NB4 (cell line): ENCODE measurements around the gene TNS2.

Experiments
- DNase-seq: peaks from one replicate; pipeline ENCODE4 v3.0.0; 2010; ENCODE audit warnings: low read depth
- H3K4me3 ChIP-seq: one replicate; pipeline ENCODE4 v1.5.1; 2011; ENCODE audit warnings: mild to moderate bottlenecking, low read depth, low read length, moderate library complexity
- MAX ChIP-seq: IDR thresholded peaks from 2 replicates; pipeline ENCODE4 v1.6.1; 2011; ENCODE audit warnings: low read depth, low read length
- MYC ChIP-seq: IDR thresholded peaks from 2 replicates; pipeline ENCODE4 v1.6.1; 2011; ENCODE audit warnings: low read depth, low read length
- POLR2A ChIP-seq: IDR thresholded peaks from 2 replicates; pipeline ENCODE4 v1.6.1; 2011; ENCODE audit warnings: mild to moderate bottlenecking; ENCODE audit not compliant: insufficient read length; ENCODE audit errors: extremely low read depth
- TF ChIP-seq, protein P1 (sequence below): IDR thresholded peaks from one replicate; pipeline ENCODE4 v1.5.1; 2012; ENCODE audit warnings: low read depth, low read length

Gene TNS2

DNA sequence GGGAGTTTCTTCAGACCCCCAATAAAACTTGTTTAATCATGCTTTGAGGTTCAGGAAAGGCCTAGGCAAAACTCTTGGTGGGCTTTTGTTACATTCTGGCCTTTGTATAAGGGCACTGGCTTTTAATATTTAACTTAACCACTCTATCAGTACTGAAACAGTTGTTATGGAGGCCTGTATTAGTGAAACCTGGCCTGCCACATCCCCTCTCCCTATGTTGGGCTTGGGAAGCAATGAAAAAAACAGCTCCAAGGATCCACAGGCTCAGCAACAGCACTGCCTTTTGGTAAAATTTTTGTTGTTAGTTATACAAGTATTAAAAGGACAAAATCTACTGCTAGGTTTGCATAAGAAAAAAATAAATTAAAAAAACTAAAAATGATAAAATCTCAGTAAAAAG, 64.1 kb downstream of the TNS2 start:
- DNase-seq, result no peak
- TF ChIP-seq, protein P1, sequence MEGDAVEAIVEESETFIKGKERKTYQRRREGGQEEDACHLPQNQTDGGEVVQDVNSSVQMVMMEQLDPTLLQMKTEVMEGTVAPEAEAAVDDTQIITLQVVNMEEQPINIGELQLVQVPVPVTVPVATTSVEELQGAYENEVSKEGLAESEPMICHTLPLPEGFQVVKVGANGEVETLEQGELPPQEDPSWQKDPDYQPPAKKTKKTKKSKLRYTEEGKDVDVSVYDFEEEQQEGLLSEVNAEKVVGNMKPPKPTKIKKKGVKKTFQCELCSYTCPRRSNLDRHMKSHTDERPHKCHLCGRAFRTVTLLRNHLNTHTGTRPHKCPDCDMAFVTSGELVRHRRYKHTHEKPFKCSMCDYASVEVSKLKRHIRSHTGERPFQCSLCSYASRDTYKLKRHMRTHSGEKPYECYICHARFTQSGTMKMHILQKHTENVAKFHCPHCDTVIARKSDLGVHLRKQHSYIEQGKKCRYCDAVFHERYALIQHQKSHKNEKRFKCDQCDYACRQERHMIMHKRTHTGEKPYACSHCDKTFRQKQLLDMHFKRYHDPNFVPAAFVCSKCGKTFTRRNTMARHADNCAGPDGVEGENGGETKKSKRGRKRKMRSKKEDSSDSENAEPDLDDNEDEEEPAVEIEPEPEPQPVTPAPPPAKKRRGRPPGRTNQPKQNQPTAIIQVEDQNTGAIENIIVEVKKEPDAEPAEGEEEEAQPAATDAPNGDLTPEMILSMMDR, result no peak
- TF ChIP-seq POLR2A, result no peak
- no peak for TF ChIP-seq MAX
- no peak for TF ChIP-seq MYC
- H3K4me3 ChIP-seq, result no peak overlapping the region
